Common myeloid progenitor, CD34-positive (primary cell): ENCODE results near the gene CNN2.
A peak's percentile ranks its signal among the peaks of the same experiment; 100 is the strongest.

Experiments
- CTCF ChIA-PET: fragments of 350-600 bp; sonication (Branson Sonifier 250); formaldehyde crosslinking; loops from one replicate; lab custom pipeline; 2021; ENCODE audit warnings: antibody characterized with exemption; lab: Charles Lee
- POLR2A ChIA-PET: fragments of 350-600 bp; sonication (Branson Sonifier 250); formaldehyde crosslinking; loops from one replicate; lab custom pipeline; 2021; ENCODE audit warnings: antibody characterized with exemption; lab: Charles Lee
- DNase-seq, 3 donors: peaks; one replicate each; pipeline versions ENCODE4 v3.0.0 to v3.0.0-alpha.2; 2013
- H3K27ac ChIP-seq, 2 experiments: 1 replicate in 1 of 2; 2 replicates in 1 of 2; pipeline ENCODE4 v1.7.0; 2013; ENCODE audit warnings: inconsistent platforms in 2 of 2, low read length in 2 of 2, mild to moderate bottlenecking in 2 of 2, low read depth in 1 of 2, moderate library complexity in 1 of 2; ENCODE audit not compliant: severe bottlenecking in 2 of 2, insufficient read depth in 1 of 2, poor library complexity in 1 of 2
- H3K27me3 ChIP-seq, 5 experiments: replicated peaks in 2 of 5; 1 replicate in 3 of 5; 2 replicates in 2 of 5; pipeline versions ENCODE4 v1.6.1 to v1.7.0; 2013; ENCODE audit warnings: low read length in 4 of 5, mild to moderate bottlenecking in 2 of 5, moderate library complexity in 2 of 5, inconsistent platforms in 1 of 5; ENCODE audit not compliant: insufficient read depth in 5 of 5, control insufficient read depth in 4 of 5
- H3K36me3 ChIP-seq, 4 experiments: 1 replicate in 2 of 4; 2 replicates in 2 of 4; pipeline versions ENCODE4 v1.6.1 to v1.7.0; 2013; ENCODE audit warnings: low read length in 3 of 4, control low read depth in 1 of 4, mild to moderate bottlenecking in 1 of 4; ENCODE audit not compliant: control insufficient read depth in 4 of 4, insufficient read depth in 4 of 4
- H3K4me1 ChIP-seq, 4 experiments: 1 replicate in 3 of 4; 2 replicates in 1 of 4; pipeline versions ENCODE4 v1.6.1 to v1.7.1; 2013; ENCODE audit warnings: low read length in 3 of 4, mild to moderate bottlenecking in 3 of 4, control low read depth in 1 of 4, inconsistent platforms in 1 of 4, moderate library complexity in 1 of 4; ENCODE audit not compliant: control insufficient read depth in 4 of 4, insufficient read depth in 4 of 4; ENCODE audit errors: control extremely low read depth in 1 of 4
- H3K4me3 ChIP-seq, 7 experiments: 1 replicate in 4 of 7; 2 replicates in 3 of 7; pipeline versions ENCODE4 v1.5.1 to v1.7.0; 2013; ENCODE audit warnings: mild to moderate bottlenecking in 7 of 7, low read length in 6 of 7, moderate library complexity in 6 of 7, inconsistent platforms in 2 of 7, low read depth in 2 of 7, control low read depth in 1 of 7; ENCODE audit not compliant: insufficient read depth in 4 of 7, control insufficient read depth in 1 of 7; ENCODE audit errors: extremely low read depth in 1 of 7
- H3K9me3 ChIP-seq, 5 experiments: 1 replicate in 4 of 5; 2 replicates in 1 of 5; pipeline versions ENCODE4 v1.6.1 to v1.7.1; 2013; ENCODE audit warnings: low read length in 4 of 5, mild to moderate bottlenecking in 2 of 5, inconsistent platforms in 1 of 5, low read depth in 1 of 5, moderate library complexity in 1 of 5; ENCODE audit not compliant: control insufficient read depth in 4 of 5, insufficient read depth in 2 of 5; ENCODE audit errors: control extremely low read depth in 1 of 5
- WGBS: methylation state at CpG from one replicate; pipeline ENCODE4 v1.1.5; 2013; ENCODE audit not compliant: insufficient coverage; 5-methylcytosine and 5-hydroxymethylcytosine counted together

Gene CNN2

DNA sequence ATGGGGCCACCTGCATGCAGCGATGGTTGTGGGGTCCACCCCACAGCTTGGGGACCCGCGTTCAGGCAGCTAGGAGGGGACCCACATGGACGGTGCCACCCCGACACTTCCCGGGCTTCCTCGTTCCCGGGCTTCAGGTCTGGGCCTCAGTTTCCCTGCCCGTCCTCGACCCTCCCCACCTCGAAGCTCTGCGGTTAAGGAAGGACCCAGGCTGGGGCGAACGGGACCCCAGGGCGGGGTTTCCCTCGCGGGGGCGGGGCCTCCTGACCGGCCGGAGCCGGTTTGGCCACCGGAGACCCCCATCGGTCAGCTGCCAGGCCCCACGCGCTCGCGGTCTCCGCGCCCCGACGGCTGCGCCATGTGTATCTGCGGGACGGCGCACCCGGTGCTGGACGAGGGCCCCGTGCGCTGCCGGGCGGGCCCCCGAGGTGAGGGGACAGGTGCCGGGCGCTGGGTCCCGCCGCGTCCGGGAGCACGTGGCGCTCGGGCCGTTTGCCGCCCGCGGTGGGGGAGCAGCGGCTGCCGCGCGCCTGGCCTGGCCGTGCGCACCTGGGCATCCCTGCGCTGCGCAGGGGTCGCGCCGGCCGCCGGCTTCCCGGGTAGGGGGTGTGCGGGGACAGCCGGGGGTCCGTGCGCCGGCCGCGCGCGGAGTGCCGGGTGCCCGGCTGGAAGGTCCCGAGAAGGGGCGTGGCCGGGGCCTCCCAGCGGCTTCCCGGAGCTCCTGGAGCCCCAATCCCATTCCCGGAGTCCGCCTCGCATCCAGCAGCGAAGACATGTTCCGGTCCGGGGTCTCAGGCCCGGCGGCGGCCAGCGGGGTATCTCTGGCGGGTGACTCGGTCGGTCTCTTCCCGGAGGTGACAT lies 44.8 kb downstream of the CNN2 start:
- DNase-seq: no peak
- no peaks in the 10 kb centered on the region for H3K27me3 ChIP-seq
- ChIA-PET CTCF (interaction anchor here (1.1 kb wide), 1 partner anchor 13 kb away, joined by 3 read pairs; no protein-coding TSS in a partner anchor), POLR2A (no interaction called here)
- peaks cover 2 to 48% (median 25%) of the 10 kb centered on the region in 4 experiments for H3K36me3 ChIP-seq
- peaks cover 4 to 65% (median 62%) of the 10 kb centered on the region in 4 experiments for H3K4me1 ChIP-seq
- no peak overlapping the region for H3K4me3 ChIP-seq
- no peak overlapping the region for H3K27ac ChIP-seq
- 96% methylated on average over 79 of the region's 99 CpGs for WGBS
- H3K9me3 ChIP-seq: no peaks in the 10 kb centered on the region

DNA sequence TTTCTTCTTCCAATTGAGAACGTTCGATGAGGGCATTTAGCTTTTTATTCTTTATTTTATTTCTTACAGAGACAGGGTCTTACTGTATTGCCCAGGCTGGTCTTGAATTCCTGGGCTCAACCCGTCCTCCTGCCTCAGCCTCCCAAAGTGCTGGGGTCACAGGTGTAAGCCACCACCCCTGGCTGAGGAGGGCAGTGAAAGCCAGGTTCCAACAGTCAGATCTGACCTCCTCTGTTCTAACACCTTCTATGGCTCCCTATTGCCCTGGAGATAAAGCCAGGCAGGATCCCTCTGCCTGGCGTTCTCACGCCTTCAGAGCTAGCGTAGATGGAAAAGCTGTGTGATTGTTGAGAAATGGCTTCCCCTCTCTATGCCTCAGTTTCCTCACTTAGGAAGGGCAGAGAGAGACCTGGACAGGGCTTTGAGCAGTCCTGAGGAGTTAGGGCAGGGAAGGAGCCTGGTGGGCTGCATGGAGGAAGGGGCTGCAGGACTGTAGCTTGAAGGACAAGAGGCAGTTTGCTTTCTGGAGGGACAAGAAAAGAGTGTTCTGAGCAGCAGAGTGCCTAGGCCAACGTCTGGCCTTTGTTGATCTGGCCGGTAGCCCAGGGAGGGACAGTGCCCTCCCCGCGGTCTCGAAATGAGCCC lies 46.1 kb downstream of the CNN2 start:
- CTCF ChIA-PET: interaction anchor here (0.9 to 1.2 kb wide), 3 partner anchors 12 to 39 kb away, joined by 3 read pairs; no protein-coding TSS in a partner anchor
- H3K4me1 ChIP-seq: peaks cover 10 to 70% (median 65%) of the 10 kb centered on the region in 4 experiments

GRCh38 chr19:1073063-1073955 lies 46.9 kb downstream of the CNN2 start:
- no peaks in the 10 kb centered on the region for H3K9me3 ChIP-seq
- CTCF ChIA-PET: interaction anchor here (0.8 to 1.7 kb wide), 4 partner anchors 8 to 43 kb away, joined by 3 to 6 read pairs (median 3); no protein-coding TSS in a partner anchor
- peaks cover 2 to 55% (median 30%) of the 10 kb centered on the region in 4 experiments for H3K36me3 ChIP-seq
- H3K4me1 ChIP-seq: peaks cover 10 to 68% (median 66%) of the 10 kb centered on the region in 4 experiments
- 96% methylated on average over 27 of the region's 30 CpGs for WGBS
- H3K4me3 ChIP-seq: no peak overlapping the region
- no peak for DNase-seq
- POLR2A ChIA-PET: no interaction called here
- H3K27ac ChIP-seq: no peak overlapping the region
- no peaks in the 10 kb centered on the region for H3K27me3 ChIP-seq

More for the DNA sequence above, 46.1 kb downstream of the CNN2 start:
- WGBS: 89% methylated on average over 6 of the region's 11 CpGs
- no peak for DNase-seq
- POLR2A ChIA-PET: interaction anchor here (0.6 kb wide), 1 partner anchor 51 kb away, joined by 3 read pairs; no protein-coding TSS in a partner anchor
- Histone ChIP-seq H3K27ac (no peak overlapping the region), H3K27me3 (no peaks in the 10 kb centered on the region), H3K36me3 (peaks cover 2 to 50% (median 26%) of the 10 kb centered on the region in 4 experiments), H3K9me3 (no peaks in the 10 kb centered on the region), H3K4me3 (no peak overlapping the region)

- peak overlapping the region in 2 of 7 experiments; percentile 10 to 19 for H3K4me3 ChIP-seq
- ChIA-PET CTCF (interaction anchor here (0.8 to 1.7 kb wide), 4 partner anchors 9 to 44 kb away, joined by 3 to 6 read pairs (median 4); no protein-coding TSS in a partner anchor), POLR2A (interaction anchor here (1.0 to 1.2 kb wide), 3 partner anchors 8 to 195 kb away, joined by 3 to 6 read pairs (median 4); partner anchors contain the start of gene CIRBP)
- no peaks in the 10 kb centered on the region for H3K9me3 ChIP-seq
- H3K4me1 ChIP-seq: peaks cover 10 to 61% (median 59%) of the 10 kb centered on the region in 4 experiments
- DNase-seq: no peak
- no peak overlapping the region for H3K27ac ChIP-seq
- H3K36me3 ChIP-seq: peaks cover 2 to 51% (median 31%) of the 10 kb centered on the region in 4 experiments
- WGBS: 75% methylated on average over 19 of the region's 28 CpGs
- no peaks in the 10 kb centered on the region for H3K27me3 ChIP-seq
Measured at GRCh38 chr19:1073956-1074517, 47.6 kb downstream of the CNN2 start.

DNA sequence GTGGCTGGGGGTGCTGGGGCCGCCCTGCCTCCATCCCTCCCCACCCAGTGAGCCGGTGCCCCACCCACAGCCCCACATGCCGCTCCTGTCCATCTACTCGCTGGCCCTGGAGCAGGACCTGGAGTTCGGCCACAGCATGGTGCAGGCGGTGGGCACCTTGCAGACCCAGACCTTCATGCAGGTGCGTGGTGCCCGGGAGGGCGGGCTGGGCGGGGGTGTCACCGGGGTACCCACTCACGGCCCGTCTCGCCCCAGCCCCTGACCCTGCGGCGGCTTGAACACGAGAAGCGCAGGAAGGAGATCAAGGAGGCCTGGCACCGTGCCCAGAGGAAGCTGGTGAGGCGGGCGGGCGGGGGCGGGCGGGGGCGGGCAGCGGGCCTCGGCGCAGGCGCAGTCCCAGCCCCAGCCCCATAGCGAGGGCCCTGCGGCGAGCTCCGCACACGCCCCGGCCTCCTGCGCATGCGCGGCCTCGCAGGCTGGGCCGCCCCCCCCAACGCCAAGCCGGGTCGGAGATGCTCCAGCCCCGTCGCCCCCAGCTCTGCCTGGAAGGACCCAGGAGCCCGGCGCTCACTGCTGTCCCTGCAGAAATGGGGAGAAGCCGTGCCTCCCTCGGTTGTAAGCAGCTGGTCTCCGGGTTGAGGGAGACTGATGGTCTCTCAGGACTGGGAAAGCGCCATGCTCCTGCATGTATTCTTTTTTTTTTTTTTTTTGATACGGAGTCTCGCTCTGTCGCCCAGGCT lies 48.3 kb downstream of the CNN2 start:
- Histone ChIP-seq H3K4me3 (peak overlapping the region in 2 of 7 experiments; percentile 19 to 57), H3K27me3 (no peaks in the 10 kb centered on the region), H3K36me3 (peaks cover 2 to 56% (median 35%) of the 10 kb centered on the region in 4 experiments), H3K27ac (no peak overlapping the region), H3K9me3 (no peaks in the 10 kb centered on the region), H3K4me1 (peaks cover 10 to 55% (median 52%) of the 10 kb centered on the region in 4 experiments)
- CTCF ChIA-PET: interaction anchor here (0.8 to 5.5 kb wide), 8 partner anchors 7 to 46 kb away, joined by 3 to 19 read pairs (median 4); partner anchors contain the start of gene ARHGAP45
- POLR2A ChIA-PET: interaction anchor here (0.6 to 1.2 kb wide), 6 partner anchors 9 to 322 kb away, joined by 3 to 7 read pairs (median 4); partner anchors contain the start of genes CIRBP and CNN2
- 11% methylated on average over 30 of the region's 54 CpGs for WGBS
- DNase-seq: peak; percentile 86 to 93 (median 91)
